GM23248 (cell line): ENCODE results near the gene ZNF219. TPM values are rescaled to one million over a fixed set of nuclear protein-coding genes. Genes with fewer than 3 reads are reported as not detected.

Experiments used
- DNase-seq: peaks from one replicate; pipeline ENCODE4 v3.0.0-alpha.2; 2015
- H2AFZ ChIP-seq: fragments of 200-600 bp; sonication (generic); 2 replicates; pipeline ENCODE4 v1.6.1; 2016; ENCODE audit warnings: antibody characterized with exemption
- H3F3A ChIP-seq: fragments of 200-600 bp; sonication (generic); 2 replicates; pipeline ENCODE4 v1.6.1; 2016; ENCODE audit warnings: mild to moderate bottlenecking, antibody characterized with exemption, mixed run types; ENCODE audit not compliant: insufficient read depth
- H3K27ac ChIP-seq: fragments of 200-600 bp; sonication (generic); 2 replicates; pipeline ENCODE4 v1.5.1; 2016; ENCODE audit warnings: mild to moderate bottlenecking
- H3K27me3 ChIP-seq: fragments of 200-600 bp; sonication (generic); replicated peaks from 2 replicates; pipeline ENCODE4 v1.6.1; 2016; ENCODE audit warnings: mild to moderate bottlenecking; ENCODE audit not compliant: insufficient read depth
- H3K36me3 ChIP-seq: fragments of 200-600 bp; sonication (generic); 2 replicates; pipeline ENCODE4 v1.6.1; 2016; ENCODE audit warnings: low read depth, mild to moderate bottlenecking
- H3K4me1 ChIP-seq: fragments of 200-600 bp; sonication (generic); 2 replicates; pipeline ENCODE4 v1.6.1; 2016; ENCODE audit warnings: mild to moderate bottlenecking; ENCODE audit not compliant: insufficient read depth
- H3K4me2 ChIP-seq: fragments of 200-600 bp; sonication (generic); one replicate; pipeline ENCODE4 v1.6.1; 2016; ENCODE audit warnings: mild to moderate bottlenecking; ENCODE audit not compliant: unreplicated experiment
- H3K4me3 ChIP-seq: fragments of 200-600 bp; sonication (generic); 2 replicates; pipeline ENCODE4 v1.5.1; 2016; ENCODE audit warnings: mild to moderate bottlenecking
- H3K79me2 ChIP-seq: fragments of 200-600 bp; sonication (generic); 2 replicates; pipeline ENCODE4 v1.6.1; 2016; ENCODE audit warnings: mild to moderate bottlenecking; ENCODE audit not compliant: insufficient read depth
- H3K9ac ChIP-seq: fragments of 200-600 bp; sonication (generic); 2 replicates; pipeline ENCODE4 v1.6.1; 2016; ENCODE audit warnings: mild to moderate bottlenecking
- H3K9me2 ChIP-seq: fragments of 200-600 bp; sonication (generic); 2 replicates; pipeline ENCODE4 v1.6.1; 2016; ENCODE audit warnings: mixed run types, mild to moderate bottlenecking, moderate library complexity; ENCODE audit not compliant: insufficient read depth
- H3K9me3 ChIP-seq: fragments of 200-600 bp; sonication (generic); one replicate; pipeline ENCODE4 v1.6.1; 2017; ENCODE audit warnings: low read depth
- H4K20me1 ChIP-seq: fragments of 200-600 bp; sonication (generic); 2 replicates; pipeline ENCODE4 v1.6.0; 2016; ENCODE audit not compliant: insufficient read depth
- EZH2 ChIP-seq: fragments of 200-600 bp; sonication (generic); IDR thresholded peaks from 2 replicates; pipeline ENCODE4 v1.6.1; 2018; ENCODE audit warnings: antibody characterized with exemption, mild to moderate bottlenecking; ENCODE audit not compliant: insufficient read depth, poor library complexity, severe bottlenecking
- EZH2phosphoT487 ChIP-seq: fragments of 200-600 bp; sonication (generic); IDR thresholded peaks from 2 replicates; pipeline ENCODE4 v1.6.1; 2018; ENCODE audit warnings: antibody characterized with exemption, moderate library complexity, mild to moderate bottlenecking, low read depth; ENCODE audit not compliant: insufficient read depth
- WGBS, 2 experiments: methylation state at CpG; one replicate each; pipeline ENCODE4 v1.1.6; 2015 to 2017; ENCODE audit warnings: low lambda C conversion rate in 2 of 2, low coverage in 1 of 2; ENCODE audit errors: missing lambda C conversion rate in 2 of 2; 5-methylcytosine and 5-hydroxymethylcytosine counted together
- in situ Hi-C: fragments of 300-500 bp; cut with MboI; formaldehyde crosslinking; loops from 2 replicates; pipeline ENCODE4 v1.15.0; 2020
- polyA plus RNA-seq: library from polyadenylated mRNA; unstranded; fragments of >200 nt; fragmentation: Nextera tagmentation; extraction: Ambion mirVana; gene quantifications from 2 replicates; pipeline ENCODE4 v1.2.1, GENCODE V29; 2016
- total RNA-seq: library from RNA; depleted of rRNA; stranded (reverse); fragments of >200 nt; shearing (Covaris generic); gene quantifications from 2 replicates; pipeline ENCODE4 v1.2.3, GENCODE V29; 2014

The ZNF219 gene
- total and polyA plus RNA-seq, 2 experiments from 2014 or later: 1.6 to 15.9 TPM

DNA sequence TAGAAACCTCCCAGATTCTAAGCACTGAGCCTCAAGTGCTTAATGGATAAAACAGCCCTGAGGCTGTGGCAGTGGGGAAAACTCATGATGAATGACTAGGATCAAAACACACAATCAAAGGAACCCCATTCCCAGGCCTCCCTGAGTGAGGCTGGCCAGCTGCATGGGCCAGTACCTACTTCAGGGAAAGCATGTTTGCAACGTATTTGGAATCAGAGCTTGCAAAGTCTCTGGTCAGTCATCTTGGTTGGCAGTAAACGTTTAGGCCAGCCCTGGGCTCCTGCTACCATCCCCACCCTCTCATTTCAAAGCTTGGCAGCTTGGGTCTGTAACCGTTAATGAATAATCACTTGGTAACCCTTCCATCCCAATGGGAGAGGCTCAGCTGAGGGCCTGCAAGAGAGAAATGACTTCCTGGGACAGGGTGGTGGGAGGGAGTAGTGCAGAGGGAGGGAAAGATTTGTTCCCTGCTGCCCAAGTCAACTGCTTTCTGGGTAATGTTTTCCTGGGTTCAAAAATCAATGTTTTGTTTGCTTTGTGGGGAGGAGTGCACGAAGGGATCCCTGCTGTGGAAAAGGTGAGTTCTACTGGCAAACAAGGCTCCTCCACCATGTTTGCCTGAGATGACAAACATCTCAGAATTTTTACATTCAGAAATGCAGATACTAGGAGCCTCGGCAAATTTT is 42.9 kb downstream of the ZNF219 start:
- Histone ChIP-seq H3K27me3 (no peaks in the 10 kb centered on the region), H3K9ac (no peak overlapping the region), H4K20me1 (no peaks in the 10 kb centered on the region), H3K27ac (no peak overlapping the region), H3K9me3 (no peaks in the 10 kb centered on the region), H3K4me3 (no peak overlapping the region), H3K4me2 (no peak overlapping the region), H3F3A (no peaks in the 10 kb centered on the region), H2AFZ (no peak overlapping the region), H3K4me1 (peaks cover 15% of the 10 kb centered on the region; the same call in 1 of the 2 replicates), H3K36me3 (no peaks in the 10 kb centered on the region), H3K9me2 (no peaks in the 10 kb centered on the region), H3K79me2 (no peaks in the 10 kb centered on the region)
- in situ Hi-C loops: no loop called here
- no peak for DNase-seq
- TF ChIP-seq EZH2 (no peak), EZH2phosphoT487 (no peak)
- 60% methylated on average over 5 of the region's 5 CpGs for WGBS, 2 experiments

DNA sequence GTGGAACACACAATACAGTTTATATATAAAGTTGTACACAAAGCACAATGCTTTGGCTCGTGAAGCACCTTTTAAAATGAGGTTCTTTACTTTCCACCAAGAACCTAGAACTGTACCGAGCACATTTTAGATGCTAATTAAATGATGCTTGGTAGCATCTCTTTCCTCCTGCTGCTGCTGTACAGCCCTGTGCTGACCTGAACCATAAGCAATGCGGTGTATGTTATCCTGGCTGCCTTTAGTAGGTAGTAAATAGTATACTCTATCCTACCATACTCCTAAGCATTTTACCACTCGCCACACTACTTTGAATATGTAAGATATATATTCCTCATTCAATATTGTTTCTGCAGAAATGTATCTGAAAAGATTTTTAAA is 43.7 kb downstream of the ZNF219 start:
- DNase-seq: no peak
- H3F3A ChIP-seq: peaks cover 6% of the 10 kb centered on the region; the same call in 1 of the 2 replicates
- H3K4me3 ChIP-seq: no peak overlapping the region
- no peaks in the 10 kb centered on the region for H3K36me3 ChIP-seq
- H3K9ac ChIP-seq: no peak overlapping the region
- no peaks in the 10 kb centered on the region for H3K79me2 ChIP-seq
- no peaks in the 10 kb centered on the region for H4K20me1 ChIP-seq
- H3K9me3 ChIP-seq: no peaks in the 10 kb centered on the region
- H3K4me2 ChIP-seq: no peak overlapping the region
- TF ChIP-seq EZH2 (no peak), EZH2phosphoT487 (no peak)
- no peaks in the 10 kb centered on the region for H3K9me2 ChIP-seq
- H2AFZ ChIP-seq: no peak overlapping the region
- no peak overlapping the region for H3K27ac ChIP-seq
- in situ Hi-C loops: no loop called here
- H3K4me1 ChIP-seq: peaks cover 16% of the 10 kb centered on the region
- WGBS, 2 experiments: 84 to 86% methylated on average over 4 of the region's 4 CpGs
- no peaks in the 10 kb centered on the region for H3K27me3 ChIP-seq

DNA sequence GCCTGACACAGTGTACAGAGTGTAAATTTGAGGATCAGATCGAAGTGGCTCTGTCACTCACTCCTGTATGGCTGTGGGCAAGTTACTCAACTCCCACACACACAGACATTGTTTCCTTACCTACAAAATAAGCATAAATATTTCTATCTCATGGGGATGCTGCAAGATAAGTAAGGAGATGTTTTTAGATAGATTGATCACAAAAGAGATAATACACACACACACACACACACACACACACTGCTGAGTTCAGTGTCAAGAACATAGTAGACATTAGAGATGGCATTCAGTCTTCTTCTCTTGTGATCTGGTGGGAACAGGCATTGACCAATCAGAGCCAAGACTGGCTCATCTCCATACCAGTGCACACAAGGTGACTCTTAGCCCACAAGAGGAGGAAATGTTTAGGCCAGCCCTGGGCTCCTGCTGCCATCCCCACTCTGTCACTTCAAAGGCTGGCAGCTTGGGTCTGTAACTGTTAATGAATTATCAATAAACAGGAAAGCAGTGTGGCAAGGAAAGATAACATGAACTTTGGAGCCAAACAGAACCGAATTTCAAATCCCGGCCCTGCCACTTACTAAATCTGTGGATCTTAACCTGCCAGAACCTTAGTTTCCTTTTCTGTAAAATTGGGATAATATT is 44.2 kb downstream of the ZNF219 start:
- in situ Hi-C loops: no loop called here
- DNase-seq: no peak
- Histone ChIP-seq H4K20me1 (no peaks in the 10 kb centered on the region), H3K27me3 (no peaks in the 10 kb centered on the region), H3K36me3 (no peaks in the 10 kb centered on the region), H3F3A (peaks cover 11% of the 10 kb centered on the region), H3K4me2 (no peak overlapping the region), H3K9me2 (no peaks in the 10 kb centered on the region), H3K79me2 (no peaks in the 10 kb centered on the region), H3K9ac (no peak overlapping the region), H3K27ac (no peak overlapping the region), H3K4me1 (peaks cover 19% of the 10 kb centered on the region), H2AFZ (no peak overlapping the region), H3K9me3 (no peaks in the 10 kb centered on the region), H3K4me3 (no peak overlapping the region)
- 65 to 72% methylated on average over 3 of the region's 3 CpGs for WGBS, 2 experiments
- no peak for TF ChIP-seq EZH2phosphoT487
- no peak for TF ChIP-seq EZH2

DNA sequence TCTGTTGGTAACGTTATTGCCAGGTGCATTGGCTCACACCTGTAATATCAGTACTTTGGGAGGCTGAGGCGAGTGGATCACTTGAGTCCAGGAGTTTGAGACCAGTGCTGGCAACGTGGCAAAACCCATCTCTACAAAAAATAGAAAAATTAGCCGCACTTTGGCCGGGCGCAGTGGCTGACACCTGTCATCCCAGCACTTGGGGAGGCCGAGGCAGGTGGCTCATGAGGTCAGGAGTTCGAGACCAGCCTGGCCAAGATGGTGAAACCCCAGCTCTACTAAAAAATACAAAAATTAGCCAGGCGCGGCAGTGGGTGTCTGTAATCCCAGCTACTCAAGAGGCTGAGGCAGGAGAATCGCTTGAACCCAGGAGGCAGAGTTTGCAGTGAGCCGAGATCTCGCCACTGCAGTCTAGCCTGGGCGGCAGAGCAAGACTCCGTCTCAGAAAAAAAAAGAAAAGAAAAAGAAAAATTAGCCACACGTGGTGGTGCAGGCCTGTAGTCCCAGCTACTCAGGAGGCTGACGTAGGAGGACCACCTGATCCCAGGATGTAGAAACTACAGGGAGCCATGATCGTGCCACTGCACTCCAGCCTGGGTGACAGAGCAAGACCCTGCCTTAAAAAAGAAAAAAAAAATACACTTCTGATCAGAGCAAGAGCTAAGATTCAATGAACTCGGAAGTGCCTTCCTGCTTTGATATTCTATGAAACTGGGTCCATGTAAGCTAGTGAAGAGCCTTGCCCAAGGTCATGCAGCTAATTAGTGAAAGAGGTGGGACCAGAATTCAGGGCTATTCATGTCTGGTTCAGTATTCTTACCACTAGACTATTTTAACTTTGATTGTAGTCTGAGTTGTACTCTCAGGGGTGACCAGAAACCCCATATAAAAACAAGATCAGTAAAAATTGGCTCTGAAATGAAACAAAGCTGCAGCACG is 45.0 kb downstream of the ZNF219 start:
- Histone ChIP-seq H3K27ac (no peak overlapping the region), H3K9ac (no peak overlapping the region), H4K20me1 (no peaks in the 10 kb centered on the region), H3K27me3 (no peaks in the 10 kb centered on the region), H3K4me3 (no peak overlapping the region), H3F3A (peaks cover 19% of the 10 kb centered on the region), H3K9me2 (no peaks in the 10 kb centered on the region), H3K79me2 (no peaks in the 10 kb centered on the region), H2AFZ (no peak overlapping the region), H3K9me3 (no peaks in the 10 kb centered on the region), H3K4me1 (peaks cover 27% of the 10 kb centered on the region), H3K36me3 (no peaks in the 10 kb centered on the region), H3K4me2 (no peak overlapping the region)
- DNase-seq: no peak
- TF ChIP-seq EZH2phosphoT487 (no peak), EZH2 (no peak)
- 85 to 90% methylated on average over 20 of the region's 20 CpGs for WGBS, 2 experiments
- in situ Hi-C loops: no loop called here
